HG03354 (cell line): ENCODE results near the gene PRUNE2.
"Not testable (repeated sequence)": the region's sequence is repeated elsewhere in the genome, so short reads cannot be mapped to it uniquely, and the experiment has no call there.

ENCODE experiments used
- ATAC-seq: cut with Tn5 transposase; IDR thresholded peaks from one replicate; pipeline ENCODE4 v1.9.1; 2021; ENCODE audit warnings: mild to moderate bottlenecking; ENCODE audit not compliant: unreplicated experiment, poor library complexity, severe bottlenecking

PRUNE2 gene

GRCh38 chr9:76742890-76743289 is 163.0 kb downstream of the PRUNE2 start:
- ATAC-seq, result not testable (repeated sequence)

GRCh38 chr9:76741524-76741923 is 164.4 kb downstream of the PRUNE2 start:
- ATAC-seq, result no peak

GRCh38 chr9:76738402-76738801 is 167.5 kb downstream of the PRUNE2 start:
- no peak for ATAC-seq

GRCh38 chr9:76737154-76737902 is 168.6 kb downstream of the PRUNE2 start:
- ATAC-seq, result no peak

GRCh38 chr9:76734716-76735115 is 171.2 kb downstream of the PRUNE2 start:
- ATAC-seq, result no peak

GRCh38 chr9:76733096-76733495 is 172.8 kb downstream of the PRUNE2 start:
- no peak for ATAC-seq

- ATAC-seq, result no peak
Observed at GRCh38 chr9:76732341-76732958, 173.5 kb downstream of the PRUNE2 start.

- ATAC-seq, result no peak
Observed at GRCh38 chr9:76730801-76731200, 175.1 kb downstream of the PRUNE2 start.

GRCh38 chr9:76729980-76730737 is 175.8 kb downstream of the PRUNE2 start:
- ATAC-seq, result no peak

DNA sequence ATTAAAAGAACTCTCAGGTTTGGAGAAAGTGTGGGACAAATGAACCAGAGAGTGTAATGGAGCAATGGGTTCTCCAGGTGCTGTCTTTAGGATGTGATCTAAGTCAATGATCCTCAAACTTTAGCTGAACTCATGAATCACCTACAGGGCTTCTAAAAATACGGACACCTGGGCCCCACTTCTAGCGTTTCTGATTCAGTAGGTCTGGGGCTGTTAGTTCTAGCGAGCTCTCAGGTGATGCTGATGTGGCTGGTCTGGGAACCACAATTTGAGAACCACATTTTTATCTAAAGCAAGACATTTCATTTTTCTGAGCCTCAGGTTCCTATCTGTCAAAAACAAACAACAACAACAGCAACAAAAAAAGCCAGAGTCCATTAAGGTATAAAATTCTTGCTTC is 176.8 kb downstream of the PRUNE2 start:
- ATAC-seq, result no peak

DNA sequence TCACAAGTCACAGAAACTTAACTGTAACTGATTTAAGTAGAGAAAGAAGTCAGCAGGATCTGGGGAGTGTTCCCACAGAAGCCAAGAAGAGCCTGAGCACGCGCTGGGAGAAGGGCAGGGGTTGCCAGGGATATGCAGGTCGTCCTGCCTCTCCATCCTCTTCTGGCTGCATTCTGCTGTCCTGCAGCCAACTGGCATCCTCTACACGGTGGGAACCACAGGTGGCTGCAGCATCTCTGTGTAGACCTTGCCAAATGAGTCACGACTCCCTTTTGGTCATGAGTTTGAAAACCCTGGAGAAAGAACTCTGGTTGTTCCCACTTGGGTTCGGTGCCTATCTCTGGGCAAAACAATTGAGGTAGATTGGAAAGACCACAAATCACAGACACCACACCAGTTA is 180.0 kb downstream of the PRUNE2 start:
- no peak for ATAC-seq

GRCh38 chr9:76725011-76725546 is 180.8 kb downstream of the PRUNE2 start:
- ATAC-seq, result no peak

DNA sequence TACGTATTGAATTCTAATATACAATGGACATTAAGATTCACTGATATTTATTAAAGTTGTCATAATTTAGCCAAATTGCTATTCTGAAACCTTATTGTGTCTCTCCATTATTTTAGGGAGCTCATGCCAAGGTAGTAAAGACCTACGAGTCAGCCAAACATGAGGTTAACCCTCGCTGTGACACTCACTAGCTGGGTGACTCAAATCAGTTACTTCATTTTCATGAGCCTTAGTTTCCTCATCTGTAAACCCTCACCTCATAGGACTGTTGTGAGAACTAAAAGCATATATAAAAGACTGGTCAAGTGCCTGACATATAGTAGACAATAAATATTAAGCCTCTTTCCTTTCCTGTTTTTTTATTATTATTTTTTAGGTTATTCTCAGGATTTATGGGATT is 185.7 kb downstream of the PRUNE2 start:
- no peak for ATAC-seq

GRCh38 chr9:76718166-76718565 is 187.7 kb downstream of the PRUNE2 start:
- no peak for ATAC-seq

DNA sequence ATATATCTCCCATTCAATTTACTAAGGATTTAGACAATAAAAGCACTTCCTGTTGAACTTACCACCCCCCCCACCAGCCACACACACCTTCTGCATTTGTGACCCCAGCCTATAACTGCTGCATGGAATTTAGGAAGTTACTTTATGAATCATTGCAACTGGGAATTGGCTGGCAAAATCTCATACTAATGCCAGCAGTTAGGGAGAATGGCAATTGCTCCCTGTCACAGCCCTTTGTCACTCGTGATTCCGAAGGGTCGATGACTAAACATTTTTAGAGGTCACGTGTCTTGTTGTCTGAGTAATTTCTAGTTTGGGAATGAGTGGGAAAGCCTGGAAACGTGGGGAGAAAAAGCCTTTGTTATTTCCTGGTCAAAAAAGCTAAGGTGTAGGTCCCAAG is 188.3 kb downstream of the PRUNE2 start:
- no peak for ATAC-seq

DNA sequence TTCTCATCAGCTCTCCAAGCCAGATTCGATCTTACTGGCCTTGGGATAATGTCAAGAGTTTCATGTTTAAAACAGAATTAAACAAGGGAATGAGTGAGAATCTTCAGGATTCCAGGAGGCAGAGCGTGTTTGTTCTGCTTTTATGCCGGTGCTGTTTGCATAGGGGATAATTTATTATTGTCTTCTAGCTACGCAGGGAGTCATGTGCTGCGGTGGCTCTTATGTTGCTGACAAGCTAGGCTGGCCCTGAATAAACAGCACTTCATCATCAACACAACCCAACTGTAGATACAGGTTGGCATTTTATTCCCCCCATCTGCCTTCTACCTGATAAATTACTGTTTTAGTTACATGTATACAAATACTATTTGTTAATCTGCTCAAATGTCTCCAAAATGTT is 188.7 kb downstream of the PRUNE2 start:
- no peak for ATAC-seq

DNA sequence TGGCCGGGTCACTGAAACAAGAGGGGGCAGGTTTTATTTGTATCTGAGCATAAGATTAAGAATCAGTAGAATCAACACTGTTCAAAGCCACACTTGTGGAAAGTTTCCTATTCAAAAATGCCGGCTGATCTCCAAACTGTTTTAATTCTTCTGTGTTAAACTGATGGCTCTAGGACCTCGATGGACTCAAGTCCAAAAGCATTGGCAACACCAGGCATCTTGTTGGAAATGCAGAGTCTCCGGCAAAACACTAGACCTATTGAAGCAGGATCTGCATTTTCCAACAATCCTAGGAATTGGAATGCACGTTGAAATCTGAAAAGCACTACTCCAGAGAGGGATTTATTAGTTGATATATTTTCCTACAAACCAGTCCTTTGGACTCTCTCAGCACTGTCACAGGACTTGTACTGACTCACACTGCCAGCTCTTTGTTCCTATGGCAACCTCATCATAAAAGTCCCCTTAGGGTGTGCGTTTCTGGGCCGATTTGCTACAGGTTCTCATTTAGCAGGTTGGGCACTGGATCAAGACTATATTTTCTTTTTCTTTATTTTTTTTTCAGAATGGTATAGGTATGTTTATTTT is 189.7 kb downstream of the PRUNE2 start:
- ATAC-seq, result no peak

GRCh38 chr9:76713381-76713780 is 192.5 kb downstream of the PRUNE2 start:
- no peak for ATAC-seq

DNA sequence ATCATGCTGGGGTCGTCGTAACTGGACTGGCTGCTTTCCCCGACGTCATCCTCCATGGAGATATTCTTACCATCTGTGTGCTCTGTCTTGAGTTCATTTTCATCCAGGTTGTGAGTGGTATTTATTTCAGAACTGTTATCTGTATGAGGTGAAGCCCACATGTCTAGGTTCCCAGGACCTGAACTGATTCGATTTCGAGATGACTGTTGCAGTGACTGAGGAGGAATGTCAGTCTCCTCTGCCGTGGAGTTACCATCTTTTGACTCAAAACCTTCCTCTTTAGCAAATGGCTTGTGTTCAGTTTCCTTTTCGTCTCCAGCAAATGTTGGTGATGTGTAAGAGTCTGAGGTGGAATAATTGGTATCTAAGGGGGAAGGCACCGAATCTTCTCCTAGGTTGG is 196.9 kb downstream of the PRUNE2 start:
- no peak for ATAC-seq

- no peak for ATAC-seq
Observed at GRCh38 chr9:76707510-76707909, 198.4 kb downstream of the PRUNE2 start.
